Adipocyte (in vitro differentiated cells): ENCODE results near the gene KLF11.
A peak's percentile ranks its signal among the peaks of the same experiment; 100 is the strongest.

Source experiments
- DNase-seq: peaks from one replicate; pipeline ENCODE4 v3.0.0-alpha.2; 2015; ENCODE audit warnings: low read depth
- H3K27me3 ChIP-seq: replicated peaks from 2 replicates; pipeline ENCODE4 v1.7.0; 2013; ENCODE audit warnings: mild to moderate bottlenecking, low read length, moderate library complexity; ENCODE audit not compliant: control insufficient read depth, insufficient read depth
- H3K36me3 ChIP-seq: 2 replicates; pipeline ENCODE4 v1.7.0; 2013; ENCODE audit warnings: low read length, mild to moderate bottlenecking, moderate library complexity; ENCODE audit not compliant: control insufficient read depth, insufficient read depth, severe bottlenecking
- H3K4me1 ChIP-seq: 2 replicates; pipeline ENCODE4 v1.7.0; 2013; ENCODE audit warnings: mild to moderate bottlenecking, low read length, moderate library complexity; ENCODE audit not compliant: control insufficient read depth, insufficient read depth
- H3K4me3 ChIP-seq: 2 replicates; pipeline ENCODE4 v1.7.0; 2013; ENCODE audit warnings: mild to moderate bottlenecking, low read length, moderate library complexity
- H3K9ac ChIP-seq: 2 replicates; pipeline ENCODE4 v1.7.0; 2013; ENCODE audit warnings: mild to moderate bottlenecking, low read length, moderate library complexity
- H3K9me3 ChIP-seq: 2 replicates; pipeline ENCODE4 v1.7.0; 2013; ENCODE audit warnings: mild to moderate bottlenecking, low read length, moderate library complexity; ENCODE audit not compliant: control insufficient read depth

Gene KLF11

GRCh38 chr2:10047616-10048500 is 4.5 kb downstream of the KLF11 start:
- Histone ChIP-seq H3K27me3 (no peaks in the 10 kb centered on the region), H3K4me3 (no peak overlapping the region), H3K9me3 (no peaks in the 10 kb centered on the region), H3K9ac (no peak overlapping the region), H3K4me1 (peaks cover 10% of the 10 kb centered on the region), H3K36me3 (peaks cover 39% of the 10 kb centered on the region)
- no peak for DNase-seq

- H3K27me3 ChIP-seq, result no peaks in the 10 kb centered on the region
- H3K9ac ChIP-seq, result no peak overlapping the region
- H3K4me3 ChIP-seq, result no peak overlapping the region
- no peaks in the 10 kb centered on the region for H3K9me3 ChIP-seq
- peak; percentile 79 for DNase-seq
- H3K4me1 ChIP-seq, result peaks cover 15% of the 10 kb centered on the region
- H3K36me3 ChIP-seq, result peaks cover 47% of the 10 kb centered on the region
Measured at GRCh38 chr2:10048501-10049171, 5.3 kb downstream of the KLF11 start.

GRCh38 chr2:10052216-10052615 is 8.9 kb downstream of the KLF11 start:
- Histone ChIP-seq H3K9ac (no peak overlapping the region), H3K4me3 (no peak overlapping the region), H3K36me3 (peaks cover 59% of the 10 kb centered on the region), H3K4me1 (peaks cover 9% of the 10 kb centered on the region), H3K27me3 (no peaks in the 10 kb centered on the region), H3K9me3 (no peaks in the 10 kb centered on the region)
- no peak for DNase-seq

- no peak overlapping the region for H3K4me3 ChIP-seq
- peaks cover 48% of the 10 kb centered on the region for H3K36me3 ChIP-seq
- H3K9me3 ChIP-seq, result no peaks in the 10 kb centered on the region
- peaks cover 10% of the 10 kb centered on the region for H3K4me1 ChIP-seq
- no peaks in the 10 kb centered on the region for H3K27me3 ChIP-seq
- H3K9ac ChIP-seq, result no peak overlapping the region
- DNase-seq, result no peak
Measured at GRCh38 chr2:10053351-10053750, 10.0 kb downstream of the KLF11 start.

- no peak overlapping the region for H3K9ac ChIP-seq
- H3K36me3 ChIP-seq, result peaks cover 42% of the 10 kb centered on the region
- peaks cover 4% of the 10 kb centered on the region for H3K27me3 ChIP-seq
- H3K9me3 ChIP-seq, result no peaks in the 10 kb centered on the region
- no peak overlapping the region for H3K4me3 ChIP-seq
- DNase-seq, result no peak
- peaks cover 10% of the 10 kb centered on the region for H3K4me1 ChIP-seq
Measured at GRCh38 chr2:10054424-10054823, 11.1 kb downstream of the KLF11 start.

- Histone ChIP-seq H3K4me3 (no peak overlapping the region), H3K27me3 (peaks cover 4% of the 10 kb centered on the region), H3K4me1 (peaks cover 10% of the 10 kb centered on the region), H3K36me3 (peaks cover 36% of the 10 kb centered on the region), H3K9me3 (no peaks in the 10 kb centered on the region), H3K9ac (no peak overlapping the region)
- no peak for DNase-seq
Measured at GRCh38 chr2:10054976-10055375, 11.6 kb downstream of the KLF11 start.

- Histone ChIP-seq H3K9ac (no peak overlapping the region), H3K36me3 (peaks cover 35% of the 10 kb centered on the region), H3K27me3 (peaks cover 4% of the 10 kb centered on the region), H3K4me3 (no peak overlapping the region), H3K9me3 (no peaks in the 10 kb centered on the region), H3K4me1 (peaks cover 10% of the 10 kb centered on the region)
- DNase-seq, result no peak
Measured at GRCh38 chr2:10056439-10056838, 13.1 kb downstream of the KLF11 start.

GRCh38 chr2:10057231-10058107 is 14.1 kb downstream of the KLF11 start:
- peak overlapping the region; percentile 63 for H3K4me3 ChIP-seq
- H3K9me3 ChIP-seq, result no peaks in the 10 kb centered on the region
- H3K27me3 ChIP-seq, result peaks cover 4% of the 10 kb centered on the region
- peak; percentile 87 for DNase-seq
- peak overlapping the region; percentile 23 for H3K9ac ChIP-seq
- H3K4me1 ChIP-seq, result peaks cover 10% of the 10 kb centered on the region
- peaks cover 27% of the 10 kb centered on the region for H3K36me3 ChIP-seq

GRCh38 chr2:10058251-10059015 is 15.1 kb downstream of the KLF11 start:
- no peak overlapping the region for H3K4me3 ChIP-seq
- DNase-seq, result no peak
- peaks cover 4% of the 10 kb centered on the region for H3K27me3 ChIP-seq
- peaks cover 18% of the 10 kb centered on the region for H3K36me3 ChIP-seq
- no peak overlapping the region for H3K9ac ChIP-seq
- H3K9me3 ChIP-seq, result no peaks in the 10 kb centered on the region
- peaks cover 5% of the 10 kb centered on the region for H3K4me1 ChIP-seq

- Histone ChIP-seq H3K27me3 (peaks cover 4% of the 10 kb centered on the region), H3K9ac (no peak overlapping the region), H3K9me3 (no peaks in the 10 kb centered on the region), H3K4me1 (peaks cover 5% of the 10 kb centered on the region), H3K4me3 (no peak overlapping the region), H3K36me3 (peaks cover 12% of the 10 kb centered on the region)
- no peak for DNase-seq
Measured at GRCh38 chr2:10059016-10059351, 15.6 kb downstream of the KLF11 start.
